NCI-H2029 treated with DMSO at 0.1 percent for 48 hours (cell line): Measurements from ENCODE around the gene SCAANT1.
A peak's percentile ranks its signal among the peaks of the same experiment; 100 is the strongest.

Experiments used
- DNase-seq: peaks from one replicate; lab custom pipeline; 2025; lab: John Stamatoyannopoulos, UW

Gene SCAANT1

DNA sequence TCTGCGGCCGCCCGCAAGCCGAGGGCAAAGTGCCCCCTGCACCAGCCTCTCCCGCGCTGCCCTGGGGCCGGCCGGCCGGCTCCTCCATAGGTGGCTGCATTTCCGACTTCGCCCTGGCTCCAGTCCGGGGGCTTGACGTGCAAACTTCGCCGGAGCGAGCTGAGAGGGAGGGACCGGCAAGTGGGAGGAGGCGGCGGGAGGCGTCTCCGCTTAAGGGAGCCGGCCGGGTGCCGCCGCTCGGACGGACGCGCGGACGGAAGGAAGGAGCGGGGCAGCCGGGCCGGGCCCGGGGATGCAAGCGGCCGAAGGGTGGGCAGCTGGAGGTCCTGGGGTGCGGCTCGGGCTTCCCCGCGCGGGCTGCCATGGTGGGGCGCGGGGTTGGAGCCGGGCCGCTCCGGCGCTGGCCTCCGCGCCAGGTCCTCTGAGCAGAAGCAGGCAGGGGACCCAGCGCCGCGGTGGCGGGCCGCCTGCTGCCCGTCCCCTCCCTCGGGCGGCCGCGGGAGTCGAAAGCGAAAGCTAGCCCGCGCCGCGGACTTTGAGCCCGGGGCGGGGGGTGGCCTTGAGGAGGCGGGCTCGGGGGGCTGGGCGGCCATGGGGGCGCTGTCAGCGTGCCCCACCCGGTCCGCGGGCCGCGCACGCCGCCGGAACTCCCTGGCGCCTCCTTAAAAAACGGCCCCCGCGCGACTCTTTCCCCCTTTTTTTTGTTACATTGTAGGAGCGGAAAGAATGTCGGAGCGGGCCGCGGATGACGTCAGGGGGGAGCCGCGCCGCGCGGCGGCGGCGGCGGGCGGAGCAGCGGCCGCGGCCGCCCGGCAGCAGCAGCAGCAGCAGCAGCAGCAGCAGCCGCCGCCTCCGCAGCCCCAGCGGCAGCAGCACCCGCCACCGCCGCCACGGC is at the start of gene SCAANT1:
Gene SCAANT1 (minus strand): TSS at position 511 of the 895 bp plus-strand sequence.
- no peak for DNase-seq

DNA sequence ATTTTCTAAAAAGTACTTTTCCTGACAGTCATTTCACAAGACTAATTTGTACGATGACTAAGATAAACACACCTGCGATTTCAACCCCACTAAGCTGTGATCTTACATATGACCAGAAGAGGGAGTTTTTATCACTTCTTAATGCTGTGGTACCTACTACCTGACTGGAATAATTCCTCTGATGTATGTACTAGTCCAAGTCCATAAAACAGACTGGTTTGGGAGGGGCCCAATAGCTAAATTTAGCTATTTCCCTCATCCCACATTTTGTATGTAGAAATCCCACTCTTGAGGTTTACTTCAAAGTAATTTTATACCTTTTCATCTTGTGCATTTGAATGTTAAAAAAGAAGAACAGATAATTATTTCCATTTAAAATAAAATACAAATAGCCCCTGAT is 49.7 kb upstream of the SCAANT1 start:
- DNase-seq, result peak; percentile 29

DNA sequence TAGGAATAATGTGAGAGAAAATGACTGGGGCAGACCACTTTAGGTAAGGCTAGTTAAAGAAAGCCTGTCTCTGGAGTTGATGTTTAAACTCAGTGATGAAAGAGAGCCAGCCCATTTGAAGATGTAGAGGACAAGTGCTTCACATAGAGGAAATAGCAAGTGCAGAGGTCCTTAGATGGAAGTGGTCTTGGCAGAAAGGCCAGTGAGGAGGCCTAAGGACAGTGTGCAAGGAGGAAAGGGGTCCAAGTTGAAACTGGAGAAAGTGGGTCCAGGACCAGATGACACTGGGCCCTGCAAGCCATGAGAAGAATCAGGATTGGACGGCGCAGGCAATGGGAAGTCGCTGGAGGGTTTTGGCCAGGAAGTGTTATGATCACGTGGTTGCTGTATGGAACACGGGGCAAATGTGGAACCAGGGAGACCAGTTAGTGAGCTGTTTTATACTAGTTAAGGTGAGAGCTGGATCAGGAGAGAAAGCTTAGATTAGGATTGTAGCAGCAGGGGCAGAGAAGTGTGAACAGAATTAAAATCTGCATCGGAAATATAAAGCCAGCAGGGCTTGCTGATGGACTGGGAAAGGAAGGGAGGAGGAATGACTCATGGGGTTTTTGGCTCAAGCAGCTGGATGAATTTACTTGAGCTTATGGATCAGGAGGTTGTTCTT is 48.0 kb upstream of the SCAANT1 start:
- no peak for DNase-seq

- no peak for DNase-seq
Observed at GRCh38 chr3:63959146-63959545, 47.0 kb upstream of the SCAANT1 start.

GRCh38 chr3:63955830-63956545 is 43.8 kb upstream of the SCAANT1 start:
- DNase-seq, result no peak

GRCh38 chr3:63955036-63955650 is 43.0 kb upstream of the SCAANT1 start:
- no peak for DNase-seq

- no peak for DNase-seq
Observed at GRCh38 chr3:63954182-63954581, 42.0 kb upstream of the SCAANT1 start.

GRCh38 chr3:63952248-63952594 is 40.0 kb upstream of the SCAANT1 start:
- DNase-seq, result no peak

DNA sequence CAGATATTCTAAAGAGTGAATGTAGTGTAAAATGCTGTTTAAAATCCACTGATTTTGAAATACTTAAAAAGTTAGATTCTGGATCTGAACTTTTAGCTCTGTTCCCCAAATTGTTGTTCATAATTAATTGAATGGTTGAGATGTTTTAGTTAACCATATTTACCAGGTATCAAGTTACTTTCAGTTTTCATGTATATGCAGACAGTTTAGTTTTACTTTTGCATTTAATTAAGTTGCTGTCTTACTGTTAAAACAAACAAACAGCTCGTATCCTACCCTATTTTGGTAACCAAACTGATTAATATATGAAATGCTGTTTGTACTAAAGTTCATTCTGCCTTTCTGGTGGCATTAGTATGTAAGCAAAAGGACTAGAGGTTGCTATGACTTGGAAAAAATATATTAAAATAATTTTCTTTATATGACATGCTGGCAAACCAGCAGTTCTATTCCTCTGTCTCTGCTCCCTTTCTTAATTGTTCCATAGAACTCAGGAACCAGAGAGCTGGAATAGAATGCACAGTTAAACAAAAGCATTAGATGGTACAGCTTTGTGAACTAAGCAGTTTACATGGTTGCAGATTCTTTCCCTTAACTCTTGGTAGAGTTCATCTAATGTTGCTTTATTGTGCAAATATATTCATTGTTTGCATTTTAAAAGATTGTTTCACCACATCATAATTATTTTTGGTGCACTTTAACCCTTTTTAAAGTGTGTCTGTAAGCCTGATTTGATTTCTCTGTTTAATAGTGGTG is 39.5 kb upstream of the SCAANT1 start:
- DNase-seq, result no peak

GRCh38 chr3:63950698-63951097 is 38.5 kb upstream of the SCAANT1 start:
- no peak for DNase-seq

DNA sequence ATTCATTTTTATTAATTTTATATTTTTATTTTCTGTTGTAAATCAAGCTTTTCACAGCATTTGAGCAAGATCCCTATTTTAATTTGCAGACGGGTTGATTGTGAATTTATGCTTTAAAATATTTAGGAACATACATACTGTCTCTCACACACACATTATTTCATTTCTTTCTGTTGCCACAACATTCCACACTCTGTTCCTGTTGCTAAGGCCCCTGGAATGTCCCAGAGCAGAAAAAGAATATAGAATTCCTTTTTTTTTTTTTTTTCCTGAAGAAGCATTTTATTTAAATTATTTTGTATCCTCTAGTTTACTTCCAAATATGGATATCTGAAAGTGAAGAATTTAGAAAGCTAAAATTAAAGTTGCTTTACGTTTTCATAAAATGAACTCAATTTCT is 36.8 kb upstream of the SCAANT1 start:
- no peak for DNase-seq

- no peak for DNase-seq
Observed at GRCh38 chr3:63947594-63947993, 35.4 kb upstream of the SCAANT1 start.

- no peak for DNase-seq
Observed at GRCh38 chr3:63946753-63947152, 34.6 kb upstream of the SCAANT1 start.

DNA sequence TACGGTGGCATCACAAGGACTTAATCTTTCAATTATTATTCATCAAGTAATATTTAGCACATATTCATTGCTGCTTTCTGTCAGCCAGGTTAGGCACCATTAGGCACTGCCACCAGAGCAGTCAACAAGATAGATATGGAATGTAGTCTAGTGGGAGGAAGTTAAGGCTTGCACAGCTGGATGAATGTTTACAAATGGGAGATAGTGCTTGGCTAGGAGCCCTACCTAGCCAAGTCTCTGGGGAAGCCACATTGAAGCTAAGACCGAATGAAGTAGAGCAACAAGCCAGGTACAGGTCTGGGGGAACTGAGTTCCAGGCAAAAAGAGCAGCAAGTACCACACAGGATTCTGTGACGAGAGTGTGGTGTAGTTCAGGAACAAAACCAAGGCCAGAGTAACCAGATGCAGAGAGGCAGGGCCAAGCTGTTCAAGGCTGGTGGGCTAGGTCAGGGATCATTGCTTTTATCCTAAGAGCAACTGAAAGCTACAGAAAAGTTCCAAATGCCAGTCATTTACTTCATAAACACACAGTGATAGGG is 33.4 kb upstream of the SCAANT1 start:
- DNase-seq, result peak; percentile 18

GRCh38 chr3:63943678-63944077 is 31.5 kb upstream of the SCAANT1 start:
- no peak for DNase-seq

- no peak for DNase-seq
Observed at GRCh38 chr3:63942528-63942927, 30.3 kb upstream of the SCAANT1 start.

- no peak for DNase-seq
Observed at GRCh38 chr3:63940389-63940757, 28.2 kb upstream of the SCAANT1 start.

DNA sequence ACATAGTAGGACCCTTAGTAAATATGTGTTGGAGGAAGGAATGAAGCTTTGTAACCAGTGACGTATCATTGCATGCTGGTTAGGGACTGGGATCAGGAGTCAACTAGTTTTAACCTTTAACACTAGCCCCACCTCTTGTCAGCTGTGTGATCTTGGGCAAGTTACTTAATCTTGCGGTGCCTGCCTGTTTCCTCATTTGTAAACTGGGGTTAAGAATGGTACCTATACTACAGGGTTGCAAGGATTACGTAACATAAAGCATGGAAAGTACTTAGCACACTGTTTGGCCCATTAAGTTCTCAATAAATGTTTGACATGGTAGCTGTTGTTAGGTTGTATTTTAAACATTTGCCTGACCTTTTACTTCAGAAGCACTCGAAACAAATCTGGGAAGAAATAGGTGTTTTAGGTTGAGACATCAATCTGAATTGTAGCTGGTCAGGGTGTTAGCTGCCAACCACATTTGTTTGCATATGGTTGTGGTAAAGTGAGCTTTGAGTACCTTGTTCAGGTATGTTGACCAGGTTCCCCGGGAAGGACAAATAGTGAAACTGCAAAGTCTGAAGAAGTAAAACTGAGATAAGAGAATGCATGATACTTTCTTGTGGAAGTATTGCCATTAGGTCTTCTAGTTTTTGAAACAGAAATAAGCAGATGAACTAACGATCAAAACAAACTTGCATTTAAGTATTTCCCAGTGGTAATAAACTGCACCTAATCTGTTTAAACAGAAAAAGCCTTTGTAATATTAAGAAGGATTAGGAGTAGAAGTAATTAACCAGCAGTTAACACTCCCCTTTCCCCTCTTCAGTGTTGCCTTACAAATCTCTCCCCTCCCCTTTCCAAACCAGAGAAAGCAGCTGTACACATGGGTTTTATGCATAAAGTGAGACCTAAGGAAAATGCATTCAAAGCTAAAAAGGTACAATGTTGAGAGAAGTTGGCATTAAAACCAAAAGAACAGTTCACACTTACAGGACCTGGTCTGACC is 25.8 kb upstream of the SCAANT1 start:
- DNase-seq, result no peak

- DNase-seq, result no peak
Observed at GRCh38 chr3:63936925-63937324, 24.7 kb upstream of the SCAANT1 start.
